HT-29 (cell line): ENCODE measurements around the gene NRAP. TPM values are rescaled to one million over a fixed set of nuclear protein-coding genes. Genes with fewer than 3 reads are reported as not detected.
"Not testable (repeated sequence)": the region's sequence is repeated elsewhere in the genome, so short reads cannot be mapped to it uniquely, and the experiment has no call there.

Experiments used
- DNase-seq: peaks from one replicate; pipeline ENCODE4 v3.0.0-alpha.2; 2015; ENCODE audit warnings: low spot score
- total RNA-seq: library from RNA; depleted of rRNA; stranded (reverse); fragments of >200 nt; shearing (Covaris generic); gene quantifications from 2 replicates; pipeline ENCODE4 v1.2.3, GENCODE V29; 2014

The NRAP gene
- total RNA-seq, 1 experiment from 2014 or later: not detected

DNA sequence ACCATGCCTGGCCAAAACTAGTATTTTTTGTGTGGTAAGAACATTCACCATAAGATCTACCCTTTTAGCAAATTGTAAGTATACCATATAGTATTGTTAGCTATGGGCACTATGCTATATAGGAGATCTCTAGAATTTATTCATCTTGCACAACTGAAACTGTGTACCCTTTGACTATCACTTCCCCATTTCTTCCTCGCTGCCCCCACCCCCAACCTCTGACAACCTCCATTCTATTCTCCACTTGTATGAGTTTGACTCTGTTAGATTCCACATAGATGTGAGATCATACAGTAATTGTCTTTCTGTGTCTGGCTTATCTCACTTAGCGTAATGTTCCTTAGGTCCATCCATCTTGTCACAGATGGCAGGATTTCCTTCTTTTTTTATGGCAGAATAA is 19.5 kb upstream of the NRAP start:
- DNase-seq: no peak

DNA sequence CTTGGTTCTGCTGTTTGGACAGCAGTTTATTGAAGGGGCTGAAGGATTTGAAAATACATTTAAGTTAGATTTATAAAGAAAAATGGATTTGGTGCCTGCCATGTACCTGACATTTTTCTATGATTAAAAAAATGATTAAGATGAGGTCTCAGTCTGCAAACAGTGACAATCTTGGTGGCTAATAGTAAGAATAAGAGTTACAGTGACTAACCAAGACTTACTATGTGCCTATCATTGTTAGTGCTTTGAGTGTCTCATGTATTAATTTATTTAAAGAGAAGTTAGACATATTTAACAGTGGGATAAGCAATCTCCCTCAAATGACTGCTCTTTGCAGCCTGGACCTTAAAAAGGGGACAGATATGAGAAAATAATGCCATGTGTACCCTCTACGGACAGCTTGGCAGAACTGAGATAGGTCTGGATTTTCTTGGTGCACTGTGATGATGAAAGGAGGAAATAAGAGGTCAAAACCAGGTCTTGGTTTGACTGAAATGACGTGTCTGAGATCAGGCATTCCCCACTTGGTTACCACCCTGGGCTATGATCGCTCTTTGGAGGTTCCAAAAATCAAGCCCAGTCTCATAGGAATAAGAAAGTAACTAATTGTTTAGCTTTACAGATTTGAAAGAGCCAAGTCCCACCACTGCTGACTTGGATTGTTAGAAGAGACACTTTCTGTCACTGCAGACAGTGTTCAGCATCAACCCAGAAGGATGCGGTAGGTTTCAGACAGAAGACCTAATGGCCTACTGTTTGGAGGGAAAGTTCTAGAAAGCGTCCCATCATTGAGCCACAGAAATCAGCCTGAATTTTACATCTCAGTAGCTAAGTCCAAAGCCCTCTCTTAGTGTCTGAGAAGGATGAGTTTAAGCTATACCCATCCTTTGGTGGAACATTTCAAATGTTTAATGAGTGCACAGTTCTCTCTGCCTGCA is 18.0 kb upstream of the NRAP start:
- DNase-seq: no peak

DNA sequence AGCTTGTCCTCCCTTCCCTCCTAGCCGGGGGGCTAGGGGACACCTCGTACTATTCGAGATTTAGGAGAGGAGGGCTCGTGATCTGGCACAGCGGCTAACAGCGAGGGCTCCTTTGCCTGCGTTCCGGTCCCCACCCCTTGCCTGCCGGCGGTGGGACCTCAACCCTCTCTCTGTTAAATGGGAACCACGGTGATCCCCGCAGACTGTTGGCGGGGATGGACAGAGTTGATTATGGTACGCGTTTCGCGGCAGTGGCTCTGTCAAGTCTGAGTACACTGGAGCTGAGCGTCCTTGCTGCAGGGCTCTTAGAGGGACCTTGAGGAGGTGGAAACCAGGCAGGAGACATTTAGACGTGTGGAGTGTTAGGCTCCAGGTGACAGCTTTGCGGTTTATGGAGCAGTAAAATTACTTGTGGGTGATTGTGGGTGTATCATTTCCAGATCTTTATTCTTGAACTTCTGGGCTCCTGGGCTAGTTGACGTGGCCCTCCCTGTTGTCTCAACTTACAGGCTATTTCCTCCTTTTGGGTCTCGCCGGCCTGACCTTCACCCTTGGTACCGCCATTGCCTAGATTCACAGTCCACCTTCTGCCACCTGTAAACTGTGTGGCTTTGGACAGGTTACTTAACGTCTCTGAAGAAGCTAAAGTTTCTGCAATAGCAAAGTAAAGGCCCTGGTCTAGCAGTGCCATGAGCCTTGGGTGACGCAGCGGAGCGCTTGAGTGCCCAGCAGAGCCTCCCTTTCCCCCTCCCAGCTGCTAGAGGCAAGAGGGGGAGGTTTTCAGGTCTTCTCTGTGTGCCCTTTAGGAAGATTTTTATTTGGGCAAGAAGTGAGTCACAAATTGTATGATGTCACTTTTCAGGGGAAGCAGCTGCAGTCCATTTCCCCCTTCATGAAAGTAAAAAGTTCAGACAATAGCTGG is 16.6 kb upstream of the NRAP start:
- peak; percentile 68 for DNase-seq

DNA sequence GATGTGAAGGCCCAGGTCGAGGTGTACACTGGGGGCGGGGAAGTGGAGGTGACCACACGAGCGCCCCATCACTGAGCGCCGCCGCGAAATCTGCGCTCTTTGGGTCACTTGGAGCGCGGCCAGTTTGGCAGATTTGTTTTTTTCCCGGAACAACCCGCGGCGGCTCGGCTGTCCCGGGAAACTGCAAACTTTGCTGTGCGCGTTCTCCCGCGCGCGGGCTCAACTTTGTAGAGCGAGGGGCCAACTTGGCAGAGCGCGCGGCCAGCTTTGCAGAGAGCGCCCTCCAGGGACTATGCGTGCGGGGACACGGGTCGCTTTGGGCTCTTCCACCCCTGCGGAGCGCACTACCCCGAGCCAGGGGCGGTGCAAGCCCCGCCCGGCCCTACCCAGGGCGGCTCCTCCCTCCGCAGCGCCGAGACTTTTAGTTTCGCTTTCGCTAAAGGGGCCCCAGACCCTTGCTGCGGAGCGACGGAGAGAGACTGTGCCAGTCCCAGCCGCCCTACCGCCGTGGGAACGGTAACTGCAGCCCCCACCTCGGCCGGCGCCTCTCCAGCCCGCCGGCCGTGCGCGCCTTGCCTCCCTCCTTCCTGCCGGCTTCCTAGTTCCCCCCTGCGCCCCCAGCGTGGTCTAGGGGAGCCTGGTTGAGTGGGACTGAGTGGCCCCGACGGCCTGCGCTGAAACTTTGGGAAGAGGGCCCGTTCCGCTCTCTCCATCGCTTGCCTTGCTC is 15.8 kb upstream of the NRAP start, which contains the start of gene CASP7:
CASP7 (plus strand) TSS at position 450 of the 727 bp plus-strand sequence. CDS start 17,582 bp downstream, outside the sequence.
- DNase-seq: peak; percentile 84

DNA sequence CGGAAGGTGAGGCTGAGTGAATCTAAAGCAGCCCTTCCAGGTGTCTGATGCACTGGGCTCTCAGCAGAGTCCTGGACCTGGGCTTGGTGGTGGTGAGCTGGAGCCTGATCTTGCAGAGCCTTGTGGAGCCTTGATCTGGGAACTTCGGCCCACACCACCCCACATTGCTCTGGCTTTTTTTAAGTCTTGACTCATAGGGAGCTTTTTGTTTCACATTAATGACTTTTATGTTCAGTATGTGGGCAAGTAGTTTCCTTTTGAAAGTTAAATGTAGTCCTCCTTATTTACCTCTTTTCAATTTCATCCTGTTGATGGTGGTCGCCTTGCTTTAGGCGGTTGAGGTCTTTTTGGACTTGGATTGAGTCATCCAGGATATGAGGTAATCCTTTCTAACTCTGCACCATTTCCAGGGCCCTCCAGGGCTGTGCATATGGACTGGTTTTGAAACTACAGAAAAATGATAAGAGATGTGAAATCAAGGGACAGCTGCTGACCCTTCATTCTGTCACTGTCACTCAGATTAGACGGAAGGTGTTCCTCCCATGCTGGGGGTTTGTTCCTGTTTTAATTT is 2.9 kb upstream of the NRAP start:
- DNase-seq: no peak

DNA sequence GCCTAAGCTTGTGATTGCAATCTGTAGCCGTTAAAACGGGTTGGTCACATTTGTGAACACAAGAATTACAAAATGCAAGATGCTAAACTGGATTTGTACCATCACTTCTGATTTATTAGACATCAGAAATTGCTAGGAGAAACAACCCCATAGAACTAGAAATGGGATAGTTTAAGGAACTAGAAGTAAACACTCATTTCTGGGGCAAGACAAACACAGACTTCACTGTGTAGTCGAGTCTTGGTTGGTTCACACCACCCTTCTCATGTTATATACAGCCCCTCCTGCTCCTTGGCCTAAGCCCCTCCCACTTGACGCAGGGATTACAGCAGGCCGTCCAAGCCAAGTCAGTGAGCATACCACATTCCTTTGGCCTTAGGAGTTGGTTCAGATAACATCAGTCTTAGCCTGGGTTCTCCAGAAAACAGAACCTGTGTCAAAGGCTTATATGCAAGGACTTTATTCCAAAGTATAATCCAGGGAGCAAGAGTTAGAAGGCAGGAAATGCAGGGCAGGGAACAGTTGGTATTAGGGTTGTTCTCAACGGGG is 2.0 kb upstream of the NRAP start:
- DNase-seq: peak; percentile 35

DNA sequence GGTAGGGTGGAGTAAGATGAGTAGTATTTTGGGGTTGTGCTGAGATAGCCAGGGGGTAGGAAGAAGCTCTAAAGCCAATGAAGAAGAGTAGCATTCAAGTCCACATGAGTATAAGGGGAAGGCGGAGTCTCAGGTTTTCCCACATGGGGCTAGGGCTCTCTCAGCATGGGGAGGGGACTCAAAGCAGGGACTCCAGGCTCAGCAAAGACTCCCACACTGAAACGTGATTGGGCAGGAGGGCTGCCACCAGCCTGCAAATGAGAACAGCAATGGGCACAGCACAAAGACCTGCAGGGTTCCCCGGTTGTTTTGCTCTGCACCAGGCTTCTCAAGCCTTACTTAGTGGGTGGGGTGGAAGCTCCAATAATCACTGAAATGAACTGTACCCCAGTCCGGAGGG is 1.5 kb upstream of the NRAP start:
- no peak for DNase-seq

DNA sequence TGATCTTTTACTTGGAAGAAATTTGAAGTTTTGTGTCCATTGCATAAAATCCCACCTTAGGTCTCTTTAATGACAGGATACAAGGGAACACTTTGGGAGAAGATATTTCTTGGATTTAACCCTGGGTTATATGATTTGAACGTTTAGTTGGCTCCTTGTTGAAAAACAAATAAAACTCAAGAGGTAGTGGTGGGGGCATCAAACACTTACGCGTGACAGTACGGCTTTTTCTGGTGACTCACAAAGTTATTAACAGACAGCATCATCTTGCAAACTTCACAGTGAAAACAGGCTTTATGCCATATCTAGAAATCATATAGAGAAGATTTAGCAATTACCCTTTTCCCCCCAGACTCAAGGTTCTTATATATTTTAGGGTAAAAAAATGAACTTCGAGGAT is 699 bp downstream of the NRAP start:
- DNase-seq: no peak

DNA sequence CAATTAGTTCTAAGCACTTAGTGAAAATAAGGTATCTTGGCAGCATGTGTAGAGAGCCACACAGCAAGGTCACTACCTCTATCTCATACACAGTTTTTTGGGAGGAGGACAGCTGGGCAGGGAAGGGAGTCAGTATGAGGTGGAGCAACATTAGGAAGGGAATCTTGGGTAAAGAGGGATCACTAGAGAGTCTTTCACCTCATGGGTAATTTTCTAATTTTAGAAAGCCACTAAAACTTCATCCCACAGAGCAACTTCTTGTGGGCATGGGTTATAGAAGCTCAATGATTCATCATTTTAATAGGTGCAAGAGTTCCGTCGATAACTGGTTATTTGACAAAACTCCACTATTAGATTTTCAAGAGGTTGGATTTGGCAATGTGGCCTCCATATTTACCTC is 2.5 kb downstream of the NRAP start:
- no peak for DNase-seq

DNA sequence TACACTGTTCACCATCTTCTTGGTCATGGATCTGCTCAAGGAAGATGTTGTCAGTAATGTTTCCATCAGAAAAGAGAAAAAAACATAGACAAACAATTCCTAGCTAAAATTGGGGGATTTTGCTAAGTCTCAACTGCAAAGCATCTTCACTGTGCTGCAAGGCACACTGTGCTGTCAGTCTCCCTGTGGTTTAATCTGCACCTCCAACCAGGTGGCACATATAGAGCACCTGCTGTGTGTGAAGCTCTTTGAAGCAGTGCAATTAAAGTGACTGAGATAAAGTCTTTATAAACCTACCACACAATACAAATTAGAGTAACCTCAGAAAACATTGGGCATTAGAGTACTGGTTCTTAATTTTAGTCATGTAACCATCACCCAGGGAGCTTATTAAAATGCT is 6.3 kb downstream of the NRAP start:
- no peak for DNase-seq

DNA sequence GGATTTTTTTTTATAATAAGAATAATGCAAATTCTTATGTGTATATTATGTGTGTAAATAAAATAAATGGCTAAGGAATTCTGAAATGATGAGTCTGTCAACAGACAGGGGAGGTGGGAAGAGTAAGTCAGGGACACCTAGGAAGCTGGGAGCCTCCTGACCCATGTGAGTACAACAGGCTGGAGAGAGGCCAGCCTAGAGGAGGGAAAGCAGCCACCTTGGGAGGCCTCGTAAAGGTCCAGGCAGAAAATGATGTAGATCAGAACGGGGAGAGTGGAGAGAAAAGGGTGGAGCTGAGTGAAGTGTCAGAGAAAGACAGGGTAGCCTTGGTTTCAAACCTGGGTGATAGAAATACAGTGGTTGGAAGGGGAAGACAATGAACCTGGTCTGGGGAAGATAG is 6.9 kb downstream of the NRAP start:
- no peak for DNase-seq

DNA sequence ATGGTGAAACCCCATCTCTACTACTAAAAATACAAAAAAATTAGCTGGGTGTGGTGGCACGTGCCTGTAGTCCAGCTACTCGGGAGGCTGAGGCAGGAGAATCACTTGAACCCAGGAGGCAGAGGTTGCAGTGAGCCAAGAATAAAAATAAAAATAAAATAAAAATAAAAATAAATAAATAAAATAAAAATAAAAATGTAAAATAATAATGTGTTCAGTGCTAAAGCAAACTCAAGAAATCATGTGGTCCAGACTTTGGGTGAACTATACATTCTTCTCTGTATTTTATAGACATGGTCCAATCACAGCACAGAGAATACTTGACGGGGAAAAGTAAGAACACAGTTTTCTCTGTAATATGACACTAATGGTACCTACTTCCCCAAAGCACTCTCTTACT is 11.4 kb downstream of the NRAP start:
- DNase-seq: not testable (repeated sequence)

DNA sequence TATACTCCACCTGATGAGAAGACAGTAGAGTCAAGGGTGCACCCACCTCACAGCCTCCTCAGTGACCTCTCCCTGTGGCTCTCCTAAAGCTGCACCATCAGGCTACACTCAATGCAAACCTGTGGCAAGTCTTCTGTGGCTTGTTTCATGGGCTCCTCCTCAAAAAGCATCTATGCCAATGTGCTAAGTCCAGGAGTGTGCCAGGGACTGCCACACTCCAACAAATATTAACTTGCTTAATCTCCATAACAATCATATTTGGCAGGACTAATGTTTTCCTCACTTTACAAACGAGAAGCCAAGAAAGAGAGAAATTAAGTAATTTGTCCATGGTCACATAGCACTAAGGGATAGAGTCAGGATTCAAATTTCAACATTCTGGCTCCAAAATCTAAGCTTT is 11.9 kb downstream of the NRAP start:
- DNase-seq: no peak

DNA sequence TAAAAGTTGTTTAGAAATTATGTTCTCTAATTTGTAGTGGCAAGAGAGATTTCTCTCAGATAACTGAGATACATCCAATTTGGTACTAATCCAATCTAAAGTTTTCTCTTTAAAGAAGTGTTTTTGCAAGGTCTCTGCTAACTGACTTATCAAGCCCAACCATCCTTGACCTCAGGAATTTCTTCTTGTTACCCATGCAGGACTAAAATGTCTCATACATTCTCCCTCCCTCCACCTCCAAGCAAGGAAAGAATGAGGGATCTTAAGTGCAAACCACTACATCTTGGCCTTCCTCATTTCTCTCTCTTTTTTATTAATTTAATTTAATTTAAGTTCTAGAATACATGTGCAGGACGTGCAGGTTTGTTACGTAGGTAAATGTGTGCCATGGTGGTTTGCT is 12.8 kb downstream of the NRAP start:
- no peak for DNase-seq

DNA sequence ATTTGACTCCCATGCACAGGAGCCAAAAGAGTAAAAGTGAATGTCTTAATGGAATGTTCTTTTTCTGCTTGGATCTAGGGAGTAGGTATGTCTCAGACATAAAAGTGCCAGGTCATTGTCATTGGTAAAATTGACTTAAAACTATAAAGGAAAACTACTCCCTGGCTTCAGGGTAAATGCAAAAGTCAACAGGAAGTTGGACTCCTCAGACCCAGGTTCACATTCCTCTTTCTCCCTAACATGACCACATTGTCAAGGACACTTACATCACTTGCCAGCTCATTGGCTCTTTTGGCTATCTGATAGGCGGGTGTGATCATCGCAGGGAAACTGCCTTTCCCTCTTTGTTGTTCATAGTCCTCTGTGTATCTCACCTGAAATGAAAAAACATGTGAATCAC is 13.7 kb downstream of the NRAP start:
- no peak for DNase-seq

DNA sequence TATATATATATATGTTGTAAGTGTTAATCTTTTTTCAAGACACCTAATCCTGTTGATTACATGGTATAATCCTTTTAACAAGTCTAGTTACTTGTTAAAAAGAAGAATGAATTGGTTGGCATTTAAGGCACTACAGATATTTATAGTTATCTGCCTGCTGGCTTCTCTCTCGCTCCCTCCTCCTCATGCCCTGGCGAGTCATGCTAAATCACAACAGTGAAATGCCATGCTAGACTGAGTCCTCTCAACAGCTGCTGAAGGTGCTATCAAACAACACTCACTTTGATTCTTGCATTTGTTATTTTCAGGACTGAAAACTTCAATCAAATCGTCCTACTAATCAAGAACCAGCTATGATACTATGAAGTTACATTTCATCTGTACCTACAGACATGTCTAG is 15.4 kb downstream of the NRAP start:
- no peak for DNase-seq

DNA sequence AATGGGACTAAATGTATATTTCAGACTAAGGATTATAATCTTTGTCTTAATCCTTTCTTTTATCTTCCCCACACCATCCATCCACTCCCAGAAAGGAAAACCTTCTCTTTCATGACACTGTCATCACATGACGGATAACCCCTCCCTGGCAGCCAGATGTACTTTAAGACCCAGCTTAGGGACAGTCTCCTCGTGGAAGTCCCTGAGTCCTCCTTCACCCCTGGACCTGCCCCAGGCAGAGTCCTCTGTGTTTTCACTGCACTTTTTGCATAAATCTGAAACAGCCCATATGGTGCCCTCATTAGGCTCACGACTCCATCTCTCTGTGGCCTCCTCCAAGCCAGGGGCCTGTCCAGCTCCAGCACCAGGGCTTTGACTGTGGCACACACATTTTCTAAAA is 16.0 kb downstream of the NRAP start:
- no peak for DNase-seq

DNA sequence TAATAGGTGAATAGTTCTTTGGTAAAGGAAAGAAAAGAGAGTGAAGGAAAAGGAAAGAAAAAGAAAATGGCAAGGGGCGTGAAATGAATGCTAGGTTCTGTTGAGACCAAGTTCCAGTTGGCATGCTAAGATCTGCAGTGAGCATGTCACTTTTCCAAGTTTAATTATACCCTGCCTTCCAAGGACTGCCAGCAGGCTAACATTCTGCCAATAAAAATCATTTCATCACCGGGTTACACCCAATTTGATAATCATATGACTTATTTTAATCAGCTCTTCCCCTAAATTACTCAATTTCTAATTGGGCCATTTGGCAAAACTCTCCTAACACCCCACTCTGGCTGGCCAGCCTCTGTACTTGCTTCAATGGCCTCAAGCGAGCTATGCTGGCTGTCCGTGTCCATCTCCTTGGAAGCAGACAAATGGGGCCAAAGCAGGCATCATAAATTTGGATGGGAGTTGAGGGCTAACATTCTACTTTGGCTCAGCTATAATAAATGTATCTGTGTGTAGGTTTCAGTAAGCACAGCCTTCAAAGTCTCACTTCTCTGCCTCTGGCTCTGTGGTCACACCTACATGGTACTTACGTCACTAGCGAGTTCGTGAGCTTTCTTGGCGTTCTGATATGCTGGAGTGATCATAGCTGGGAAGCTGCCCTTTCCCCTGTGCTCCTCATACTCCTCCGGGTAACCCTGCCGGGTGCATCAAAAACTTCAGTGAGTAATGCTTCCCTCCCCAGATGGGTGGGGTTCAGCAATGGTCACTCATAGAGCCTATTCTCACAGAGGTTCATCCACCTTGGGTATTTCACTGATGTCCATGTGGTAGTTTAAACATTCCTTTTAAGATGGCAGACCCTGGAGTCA is 17.3 kb downstream of the NRAP start:
- no peak for DNase-seq

DNA sequence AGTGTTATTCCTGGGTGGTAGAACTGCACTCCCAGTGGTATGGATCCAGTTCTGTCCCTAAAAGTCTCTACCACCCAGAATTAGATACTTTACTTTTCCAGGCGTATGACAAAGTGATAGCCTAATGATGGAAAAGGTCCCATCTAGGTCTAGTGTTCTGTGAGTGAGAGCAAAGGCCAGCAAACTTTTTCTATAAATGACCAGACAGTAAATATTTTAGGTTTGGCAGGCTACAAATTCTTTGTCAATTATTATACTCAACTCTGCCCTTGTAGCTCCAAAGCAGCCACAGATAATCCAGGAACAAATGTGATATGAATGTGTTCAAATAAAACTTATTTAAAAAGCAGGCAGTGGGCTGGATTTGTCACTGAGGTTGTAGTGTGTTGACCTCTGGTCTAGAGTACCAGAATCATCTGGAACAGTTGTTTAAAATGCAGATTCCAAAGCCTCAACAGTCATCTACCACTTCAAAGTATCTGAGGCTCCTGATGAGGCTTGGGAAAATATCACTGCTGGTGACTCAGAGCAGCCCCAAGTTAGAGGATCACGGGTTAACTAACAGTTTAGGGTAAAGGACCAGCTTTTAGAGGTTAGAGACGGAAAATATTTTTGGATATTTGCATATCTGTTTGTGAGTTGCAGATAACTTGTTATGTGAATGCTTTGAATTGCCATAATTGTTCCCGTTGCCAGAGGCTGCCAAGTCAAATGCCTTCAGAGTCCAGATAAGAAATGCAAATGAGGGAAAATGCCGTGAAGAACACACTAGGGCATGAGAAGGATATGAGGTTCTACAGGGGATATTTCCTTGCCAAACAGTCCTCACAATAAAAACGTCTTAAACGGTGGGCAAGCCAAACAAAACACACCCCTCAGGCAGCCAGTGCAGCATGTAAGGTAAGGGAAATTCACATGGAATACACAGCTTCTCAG is 19.4 kb downstream of the NRAP start:
- DNase-seq: no peak
